HG03575 (cell line): ENCODE data around the gene GRIK2.

ENCODE experiments used
- ATAC-seq: cut with Tn5 transposase; IDR thresholded peaks from one replicate; pipeline ENCODE4 v1.9.1; 2021; ENCODE audit not compliant: unreplicated experiment, insufficient number of reproducible peaks, low FRiP score; ENCODE audit errors: extremely low read depth

GRIK2 gene

DNA sequence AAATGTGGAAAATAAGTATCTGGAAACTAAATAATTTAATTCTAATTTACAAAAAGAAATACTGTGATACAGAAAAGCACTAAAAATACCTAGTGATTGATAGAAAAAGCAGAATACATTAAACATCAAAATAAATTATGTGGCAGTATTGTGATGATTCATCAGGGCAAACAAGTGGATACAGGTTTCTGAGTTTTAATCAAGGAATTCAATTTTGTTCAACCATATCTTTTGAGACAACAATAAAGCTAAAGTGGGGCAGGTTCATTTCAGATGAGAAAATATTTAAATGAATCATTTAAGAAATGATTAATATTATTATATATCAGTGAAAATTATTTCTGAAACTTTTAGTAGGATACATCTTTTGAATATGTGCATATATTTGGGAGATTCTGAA, 49.8 kb downstream of the GRIK2 start:
- ATAC-seq = no peak

DNA sequence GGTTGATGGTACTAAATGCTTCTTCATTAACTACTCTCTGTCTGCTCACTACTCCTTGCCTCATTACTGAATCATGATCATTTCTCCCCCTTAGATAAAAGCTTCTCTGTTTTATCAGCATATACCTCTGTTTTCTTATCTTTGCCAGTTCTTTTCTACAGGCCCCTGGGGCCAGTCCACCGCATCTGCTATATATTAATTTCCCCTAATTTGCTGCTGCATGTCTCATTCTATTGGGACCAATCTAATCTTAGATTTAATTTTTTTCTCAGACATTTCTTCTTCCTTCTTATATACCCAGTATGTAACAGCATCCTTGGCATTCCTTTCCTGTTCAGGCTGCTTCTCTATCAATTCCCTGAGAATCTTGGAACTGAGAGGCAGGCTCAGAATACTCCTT, 51.2 kb downstream of the GRIK2 start:
- ATAC-seq = no peak

- no peak for ATAC-seq
Measured at GRCh38 chr6:101445527-101445926, 52.0 kb downstream of the GRIK2 start.

DNA sequence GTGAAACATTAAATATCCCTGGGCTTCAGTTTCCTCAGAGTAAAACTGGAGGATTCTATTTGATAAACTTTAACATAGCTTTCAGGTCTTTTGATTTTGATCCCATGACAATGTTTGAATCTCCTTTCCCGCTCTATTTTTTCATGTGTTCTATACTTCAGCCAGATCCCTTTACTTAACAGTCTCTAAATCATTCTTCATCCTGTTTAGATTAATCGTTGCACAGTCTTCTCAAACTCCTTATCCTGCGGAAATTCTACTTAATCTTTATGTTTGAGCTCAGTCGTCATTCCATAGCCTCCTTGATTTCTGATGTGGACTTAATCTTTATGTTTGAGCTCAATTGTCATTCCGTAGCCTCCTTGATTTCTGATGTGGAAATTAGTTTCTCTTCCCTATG, 57.4 kb downstream of the GRIK2 start:
- no peak for ATAC-seq

- no peak for ATAC-seq
Measured at GRCh38 chr6:101451981-101452380, 58.5 kb downstream of the GRIK2 start.

- ATAC-seq = no peak
Measured at GRCh38 chr6:101453221-101453620, 59.7 kb downstream of the GRIK2 start.

GRCh38 chr6:101454106-101454676, 60.7 kb downstream of the GRIK2 start:
- ATAC-seq = no peak

- ATAC-seq = no peak
Measured at GRCh38 chr6:101458336-101458735, 64.8 kb downstream of the GRIK2 start.

- ATAC-seq = no peak
Measured at GRCh38 chr6:101458826-101459225, 65.3 kb downstream of the GRIK2 start.

DNA sequence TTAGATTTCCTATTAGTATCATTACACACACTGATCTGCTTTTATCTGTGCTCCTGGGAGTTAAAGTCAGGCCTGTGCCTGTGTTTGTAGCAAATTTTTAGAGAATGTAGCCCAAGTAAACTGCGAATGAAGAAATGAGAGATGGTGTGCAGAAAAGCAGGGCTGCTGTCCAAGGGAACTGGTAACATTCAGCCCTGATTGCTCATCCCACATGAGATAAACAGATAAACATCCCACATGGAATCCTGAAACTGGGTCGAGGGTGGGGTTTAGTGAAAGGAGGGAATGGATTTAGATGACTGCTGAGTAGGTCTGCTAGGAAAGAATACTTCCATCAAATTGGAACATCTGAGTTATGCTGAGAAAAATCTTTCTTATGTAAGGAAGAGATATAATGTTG, 69.1 kb downstream of the GRIK2 start:
- ATAC-seq = no peak

DNA sequence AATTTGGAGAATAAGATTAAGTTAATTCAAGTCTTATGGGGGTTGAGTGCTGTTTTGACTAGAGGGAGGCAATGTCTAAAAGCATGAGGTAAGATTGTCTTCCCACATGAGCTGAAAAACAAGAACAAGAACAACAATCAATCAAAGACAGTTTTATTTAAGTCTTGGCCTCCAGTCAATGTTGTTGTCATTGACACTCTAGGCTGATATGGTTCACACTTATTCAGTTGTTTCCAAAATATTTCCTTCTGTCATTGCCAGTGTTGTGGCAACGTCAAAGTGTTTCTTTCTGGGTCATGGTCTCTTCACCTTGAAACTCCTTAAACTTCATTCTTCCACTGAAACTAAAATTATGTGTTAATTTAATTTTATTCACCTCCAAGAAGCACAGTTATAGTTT, 72.4 kb downstream of the GRIK2 start:
- ATAC-seq = no peak

DNA sequence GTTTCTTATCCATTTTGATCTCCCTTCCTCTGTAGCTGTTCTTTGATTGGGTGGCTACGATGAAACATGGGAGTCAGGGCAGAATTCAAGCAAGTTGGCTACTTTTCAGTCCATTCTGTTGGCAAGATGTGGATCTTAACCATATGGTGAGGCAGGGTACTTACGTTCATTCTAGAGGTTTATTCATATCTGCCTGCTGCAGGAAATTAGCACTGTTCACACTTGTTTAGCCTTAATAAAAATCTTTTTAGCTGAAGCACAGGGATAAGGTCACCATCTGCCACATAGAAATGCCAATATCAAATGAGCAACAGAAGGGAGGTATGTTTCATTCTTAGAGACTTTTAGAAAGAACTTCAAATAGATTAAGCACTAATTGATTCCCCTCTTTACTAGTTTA, 83.9 kb downstream of the GRIK2 start:
- no peak for ATAC-seq

GRCh38 chr6:101478891-101479290, 85.4 kb downstream of the GRIK2 start:
- no peak for ATAC-seq

- ATAC-seq = no peak
Measured at GRCh38 chr6:101482606-101483005, 89.1 kb downstream of the GRIK2 start.

GRCh38 chr6:101484781-101485180, 91.3 kb downstream of the GRIK2 start:
- no peak for ATAC-seq

DNA sequence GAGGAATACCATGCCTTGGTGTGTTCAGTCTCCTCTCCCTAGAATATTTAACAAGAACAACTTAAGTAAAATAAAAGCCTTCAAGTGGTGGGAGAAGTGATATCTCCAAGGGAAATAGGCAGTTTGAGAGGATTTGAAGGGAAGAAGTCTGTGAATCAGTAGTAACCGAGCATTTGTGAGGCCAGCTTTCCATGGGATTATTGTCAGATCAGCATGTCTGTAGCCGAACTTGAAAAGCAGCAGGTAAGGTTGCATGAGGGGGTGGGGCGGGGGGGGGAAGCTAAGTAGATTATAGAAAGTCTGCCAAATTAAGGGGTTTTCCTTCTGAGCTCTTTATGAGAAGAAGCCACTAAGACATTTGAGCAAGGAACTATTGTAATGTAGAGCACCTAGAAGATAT, 92.6 kb downstream of the GRIK2 start:
- no peak for ATAC-seq

- ATAC-seq = no peak
Measured at GRCh38 chr6:101486726-101487125, 93.2 kb downstream of the GRIK2 start.

DNA sequence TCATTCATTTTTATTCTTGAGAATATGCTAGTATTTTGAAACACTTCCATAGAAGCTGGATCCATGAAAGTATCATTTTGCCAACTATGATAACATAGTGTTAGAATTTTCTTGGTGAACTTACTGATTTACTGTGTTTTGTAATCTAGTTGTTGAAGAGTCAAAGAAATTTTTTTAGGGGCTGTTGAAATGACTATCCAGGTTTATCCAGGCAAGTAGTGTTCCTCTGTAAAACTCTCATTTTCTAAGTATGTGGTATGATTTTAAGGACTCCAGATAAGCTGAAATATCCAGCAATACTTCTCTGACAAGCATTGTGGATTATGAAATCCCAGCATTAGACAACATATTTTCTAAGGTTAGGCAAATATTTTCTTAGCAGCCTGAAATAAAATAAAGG, 95.9 kb downstream of the GRIK2 start:
- no peak for ATAC-seq

DNA sequence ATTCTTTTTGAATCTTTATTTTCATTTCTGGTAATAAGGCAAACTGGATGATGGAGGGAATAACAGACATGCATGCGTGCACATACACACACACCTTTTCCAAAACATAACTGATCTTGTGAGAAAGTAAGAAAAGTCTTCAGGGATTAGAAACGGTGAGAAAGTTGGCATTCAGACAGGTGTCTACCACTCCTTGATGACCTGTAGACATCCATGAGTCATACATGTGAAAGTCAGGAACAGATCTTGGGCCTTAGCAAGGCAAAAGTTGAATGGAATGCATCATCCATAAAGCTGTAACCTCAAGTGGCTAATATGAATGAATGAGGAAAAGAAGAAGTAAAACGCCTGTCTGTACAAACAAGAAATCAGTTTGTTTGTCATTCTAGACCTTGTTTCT, 97.3 kb downstream of the GRIK2 start:
- no peak for ATAC-seq

DNA sequence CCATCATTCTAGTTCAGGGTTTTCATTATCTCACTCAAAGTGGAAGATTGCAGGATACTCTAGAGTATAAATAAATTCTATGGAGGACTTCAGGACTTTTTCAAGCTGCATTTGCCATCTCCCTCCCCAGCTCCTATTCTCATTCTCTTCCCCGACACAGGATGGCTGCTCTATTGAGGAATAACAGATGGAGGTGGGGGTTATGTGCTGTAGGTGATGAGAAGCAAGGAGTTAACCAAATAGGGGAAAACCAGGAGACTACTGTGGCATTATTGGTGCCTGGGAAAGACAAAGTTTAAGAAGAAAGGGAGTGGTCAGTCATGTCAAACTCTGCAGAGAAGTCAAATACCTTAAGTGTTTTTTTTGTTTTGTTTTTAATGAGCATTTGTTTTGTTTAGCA, 109.3 kb downstream of the GRIK2 start:
- ATAC-seq = no peak

DNA sequence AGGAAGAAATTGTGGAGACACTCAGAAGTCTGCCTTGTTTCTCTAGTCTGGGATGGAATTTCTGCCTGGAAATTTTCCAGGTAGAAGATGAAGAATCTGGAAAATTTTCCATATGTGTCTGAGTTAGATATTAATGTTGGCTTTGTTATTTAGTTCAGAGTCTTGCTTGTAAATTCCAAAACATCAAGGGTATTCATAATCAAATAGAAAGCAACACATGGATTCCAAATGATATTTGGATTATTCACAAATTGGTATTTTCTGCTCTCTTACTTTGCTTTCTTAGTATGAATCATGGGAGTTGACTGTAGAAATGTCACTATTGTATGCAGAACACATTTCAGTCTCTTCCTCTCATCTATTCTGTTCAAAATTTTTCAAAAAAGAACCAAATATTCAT, 116.0 kb downstream of the GRIK2 start:
- no peak for ATAC-seq

DNA sequence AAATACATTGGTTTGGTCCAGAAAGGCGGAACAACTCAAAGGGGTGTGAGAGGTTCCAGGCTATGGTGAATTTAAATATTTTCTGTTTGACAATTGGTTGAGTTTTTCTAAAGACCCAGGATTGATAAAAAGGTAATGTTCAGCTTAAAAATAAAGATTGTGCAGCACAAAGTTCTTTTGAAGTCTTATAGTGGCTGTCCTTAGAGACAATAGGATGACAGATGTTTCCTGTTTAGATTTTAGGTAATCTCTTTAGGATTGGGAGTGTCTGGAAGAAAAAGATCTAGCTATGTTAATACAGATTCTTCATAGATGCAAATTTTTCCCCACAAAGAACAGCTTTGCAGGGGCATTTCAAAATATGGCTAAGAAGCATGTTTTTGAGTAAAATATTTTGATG, 119.7 kb downstream of the GRIK2 start:
- ATAC-seq = no peak
